HEK293T (cell line): ENCODE results near the gene LTN1.

Experiments used
- CTCF ChIA-PET: fragments of 350-600 bp; formaldehyde crosslinking; extraction: SDS; loops from one replicate; lab custom pipeline; 2021; ENCODE audit warnings: antibody characterized with exemption, inconsistent platforms; lab: Yijun Ruan, JAX
- POLR2A ChIA-PET: fragments of 350-600 bp; formaldehyde crosslinking; extraction: SDS; loops from one replicate; lab custom pipeline; 2020; ENCODE audit warnings: antibody characterized with exemption, inconsistent platforms; lab: Yijun Ruan, JAX
- DNase-seq: peaks from one replicate; pipeline ENCODE4 v3.0.0; 2012; ENCODE audit warnings: mixed read lengths; ENCODE audit errors: extremely low spot score
- ARNT ChIP-seq: fragments of 450-650 bp; IDR thresholded peaks from 2 replicates; pipeline ENCODE4 v1.6.1; 2017; ENCODE audit warnings: mild to moderate bottlenecking
- BHLHE40 ChIP-seq: fragments of 450-650 bp; IDR thresholded peaks from 2 replicates; pipeline ENCODE4 v1.6.1; 2016; ENCODE audit warnings: mild to moderate bottlenecking, moderate library complexity, borderline replicate concordance
- CTBP1 ChIP-seq: fragments of 450-650 bp; IDR thresholded peaks from 2 replicates; pipeline ENCODE4 v1.6.1; 2016; ENCODE audit warnings: borderline replicate concordance
- ELF4 ChIP-seq: fragments of 450-650 bp; IDR thresholded peaks from 2 replicates; pipeline ENCODE4 v1.6.1; 2017; ENCODE audit warnings: antibody characterized with exemption
- FOXA1 ChIP-seq: fragments of 450-650 bp; IDR thresholded peaks from 2 replicates; pipeline ENCODE4 v1.6.1; 2016; ENCODE audit warnings: mild to moderate bottlenecking
- FOXK2 ChIP-seq: fragments of 450-650 bp; IDR thresholded peaks from 2 replicates; pipeline ENCODE4 v1.6.1; 2016; ENCODE audit warnings: mild to moderate bottlenecking
- FOXM1 ChIP-seq: fragments of 450-650 bp; IDR thresholded peaks from 2 replicates; pipeline ENCODE4 v1.6.1; 2017; ENCODE audit warnings: mild to moderate bottlenecking, borderline replicate concordance
- HDGF ChIP-seq: fragments of 450-650 bp; IDR thresholded peaks from 2 replicates; pipeline ENCODE4 v1.6.1; 2017; ENCODE audit warnings: antibody characterized with exemption, borderline replicate concordance
- L3MBTL2 ChIP-seq: fragments of 450-650 bp; conservative IDR thresholded peaks from 2 replicates; pipeline ENCODE4 v1.6.1; 2016; ENCODE audit warnings: mild to moderate bottlenecking
- LEF1 ChIP-seq: fragments of 450-650 bp; IDR thresholded peaks from 2 replicates; pipeline ENCODE4 v1.6.1; 2017; ENCODE audit warnings: mild to moderate bottlenecking, borderline replicate concordance
- NFRKB ChIP-seq: fragments of 450-650 bp; IDR thresholded peaks from 2 replicates; pipeline ENCODE4 v1.6.1; 2016; ENCODE audit warnings: mild to moderate bottlenecking, moderate library complexity
- SP1 ChIP-seq: fragments of 450-650 bp; IDR thresholded peaks from 2 replicates; pipeline ENCODE4 v1.6.1; 2017
- SUZ12 ChIP-seq: fragments of 450-650 bp; IDR thresholded peaks from 2 replicates; pipeline ENCODE4 v1.6.1; 2016; ENCODE audit warnings: mild to moderate bottlenecking
- TARDBP ChIP-seq: fragments of 450-650 bp; IDR thresholded peaks from 2 replicates; pipeline ENCODE4 v1.6.1; 2016
- ZNF384 ChIP-seq: fragments of 450-650 bp; IDR thresholded peaks from 2 replicates; pipeline ENCODE4 v1.6.1; 2016
- TF ChIP-seq, protein P1 (sequence below): fragments of 450-650 bp; IDR thresholded peaks from 2 replicates; pipeline ENCODE4 v1.6.1; 2016

The LTN1 gene

DNA sequence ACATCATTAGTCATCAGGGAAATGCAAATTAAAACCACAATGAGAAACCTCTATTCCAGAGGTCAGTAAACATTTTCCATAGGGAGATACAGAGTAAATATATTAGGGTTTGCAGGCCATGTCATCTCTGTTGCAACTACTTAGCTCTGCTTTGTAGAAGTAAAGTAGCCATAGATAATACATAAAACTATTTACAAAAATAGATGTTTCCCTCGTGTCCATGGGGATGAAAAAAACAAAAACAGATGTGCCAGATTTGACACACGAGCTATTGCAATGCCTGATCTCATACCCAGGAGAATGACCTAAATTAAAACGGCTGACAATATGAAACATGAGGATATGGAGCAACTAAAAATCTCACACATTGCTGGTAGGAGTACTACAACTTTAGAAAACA is 17.3 kb downstream of the LTN1 start:
- no peak for TF ChIP-seq CTBP1
- TF ChIP-seq FOXK2: no peak
- TF ChIP-seq SP1: no peak
- TF ChIP-seq ELF4: no peak
- no peak for TF ChIP-seq ARNT
- ChIA-PET POLR2A (interaction anchor here (0.7 to 1.5 kb wide), 3 partner anchors 17 to 66 kb away, joined by 3 read pairs; partner anchors contain the start of gene LTN1), CTCF (no interaction called here)
- no peak for DNase-seq

DNA sequence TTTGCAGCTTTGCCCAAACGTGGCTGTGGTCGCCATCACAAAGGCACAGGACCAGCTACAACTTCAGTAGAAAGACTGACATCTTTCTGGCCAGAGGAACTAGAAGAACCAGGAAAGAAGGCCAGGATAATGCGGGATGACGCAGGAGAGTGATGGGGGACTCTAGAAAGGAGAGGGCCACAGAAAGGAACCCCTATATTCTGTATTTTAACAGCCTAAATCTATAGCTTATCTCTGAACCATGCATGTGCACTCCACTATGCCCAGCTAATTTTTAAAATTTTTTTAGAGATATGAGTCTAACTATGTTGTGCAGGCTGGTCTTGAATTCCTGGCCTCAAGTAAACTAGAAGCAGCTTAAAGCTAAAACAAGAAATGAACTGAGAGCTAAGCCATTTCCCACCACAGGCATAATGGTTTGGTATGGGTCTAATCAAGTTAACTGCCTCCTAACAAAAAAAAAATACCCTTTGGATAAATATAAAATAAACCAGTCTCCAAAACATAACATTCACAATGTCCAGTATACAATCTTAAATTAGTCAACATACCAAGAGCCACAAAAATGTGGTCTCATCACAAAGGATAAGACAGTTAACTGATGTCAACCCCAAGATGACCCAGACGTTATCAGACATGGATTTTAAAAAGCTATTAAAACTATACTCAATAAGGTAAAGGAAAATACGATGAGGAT is 18.0 kb downstream of the LTN1 start:
- CTCF ChIA-PET: interaction anchor here (0.7 kb wide), 1 partner anchor 70 kb away, joined by 4 read pairs; no protein-coding TSS in a partner anchor
- POLR2A ChIA-PET: interaction anchor here (0.7 kb wide), 1 partner anchor 65 kb away, joined by 3 read pairs; no protein-coding TSS in a partner anchor

DNA sequence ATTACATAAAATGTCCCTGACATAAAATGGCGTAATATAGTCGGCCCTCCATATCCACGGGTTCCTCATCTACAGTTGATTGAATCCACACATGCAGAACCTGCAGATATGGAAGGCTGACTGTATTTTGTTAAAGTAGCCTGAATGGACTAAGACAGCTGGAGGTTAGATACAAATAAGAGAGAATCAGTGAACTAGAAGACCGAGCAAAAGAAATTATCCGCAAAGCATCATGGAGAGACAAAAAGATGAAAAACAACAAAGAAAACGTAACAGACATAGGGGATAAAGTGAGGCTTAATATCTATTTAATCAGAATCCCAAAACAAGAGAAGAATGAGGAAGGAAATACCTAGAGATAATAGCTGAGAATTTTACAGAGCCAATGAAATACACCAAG is 20.3 kb downstream of the LTN1 start:
- POLR2A ChIA-PET: no interaction called here
- TF ChIP-seq NFRKB (no peak), BHLHE40 (no peak), ELF4 (no peak), TARDBP (no peak), HDGF (no peak), FOXM1 (no peak), SP1 (no peak), L3MBTL2 (no peak), FOXA1 (no peak), ARNT (no peak), CTBP1 (no peak), ZNF384 (no peak)
- TF ChIP-seq, protein P1, sequence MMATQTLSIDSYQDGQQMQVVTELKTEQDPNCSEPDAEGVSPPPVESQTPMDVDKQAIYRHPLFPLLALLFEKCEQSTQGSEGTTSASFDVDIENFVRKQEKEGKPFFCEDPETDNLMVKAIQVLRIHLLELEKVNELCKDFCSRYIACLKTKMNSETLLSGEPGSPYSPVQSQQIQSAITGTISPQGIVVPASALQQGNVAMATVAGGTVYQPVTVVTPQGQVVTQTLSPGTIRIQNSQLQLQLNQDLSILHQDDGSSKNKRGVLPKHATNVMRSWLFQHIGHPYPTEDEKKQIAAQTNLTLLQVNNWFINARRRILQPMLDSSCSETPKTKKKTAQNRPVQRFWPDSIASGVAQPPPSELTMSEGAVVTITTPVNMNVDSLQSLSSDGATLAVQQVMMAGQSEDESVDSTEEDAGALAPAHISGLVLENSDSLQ: no peak
- CTCF ChIA-PET: no interaction called here
- no peak for DNase-seq

More for the DNA sequence above, 18.0 kb downstream of the LTN1 start:
- TF ChIP-seq, protein P1: no peak
- TF ChIP-seq NFRKB (no peak), HDGF (no peak), CTBP1 (no peak), TARDBP (no peak), L3MBTL2 (no peak), FOXK2 (no peak), ELF4 (no peak), ZNF384 (no peak), SUZ12 (no peak), SP1 (no peak), BHLHE40 (no peak), FOXA1 (no peak), LEF1 (no peak), FOXM1 (no peak), ARNT (no peak)
- no peak for DNase-seq

DNA sequence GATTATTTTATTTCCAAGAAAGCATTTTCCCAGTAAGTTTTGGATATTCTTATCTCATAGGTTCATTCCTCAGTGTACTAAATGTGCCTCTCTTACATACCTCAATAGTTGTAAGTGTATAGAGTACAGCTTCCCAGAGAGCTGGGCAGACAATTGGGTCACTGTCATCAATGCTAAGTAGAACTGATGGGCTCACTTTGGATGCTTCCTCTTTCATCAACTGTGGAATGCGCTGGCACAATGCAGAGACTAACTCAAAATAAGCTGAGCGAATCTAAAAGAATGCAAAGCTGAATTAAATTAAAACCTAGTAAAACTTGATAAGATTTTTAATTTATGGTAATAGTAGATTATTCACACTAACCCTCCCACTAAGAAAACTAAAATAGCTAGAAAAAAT is 21.5 kb downstream of the LTN1 start:
- POLR2A ChIA-PET: interaction anchor here (1.1 to 1.6 kb wide), 2 partner anchors 22 to 32 kb away, joined by 3 to 4 read pairs; partner anchors contain the start of gene LTN1
- DNase-seq: no peak
- TF ChIP-seq FOXK2 (no peak), FOXM1 (no peak), TARDBP (no peak), SP1 (no peak), ELF4 (no peak), SUZ12 (no peak), CTBP1 (no peak), BHLHE40 (no peak), NFRKB (no peak), HDGF (no peak), LEF1 (no peak), ARNT (no peak), L3MBTL2 (no peak), ZNF384 (no peak), FOXA1 (no peak)
- TF ChIP-seq, protein P1: no peak
- CTCF ChIA-PET: interaction anchor here (0.7 kb wide), 1 partner anchor 11 kb away, joined by 3 read pairs; no protein-coding TSS in a partner anchor

DNA sequence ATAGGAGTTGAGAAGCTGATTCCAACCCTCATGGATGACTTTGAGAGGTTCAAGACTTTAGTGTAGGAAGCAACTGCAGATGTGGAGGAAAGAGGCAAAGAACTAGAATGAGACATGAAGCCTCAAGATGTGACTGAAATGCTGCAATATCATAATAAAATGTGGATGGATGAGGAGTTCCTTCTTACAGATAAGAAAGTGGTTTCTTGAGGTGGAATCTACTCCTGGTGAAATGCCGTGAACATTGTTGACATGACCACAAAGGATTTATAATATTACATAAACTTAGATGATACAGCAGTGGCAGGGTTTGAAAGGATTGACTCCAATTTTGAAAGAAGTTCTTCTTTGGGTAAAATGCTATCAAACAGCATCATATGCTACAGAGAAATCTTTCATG is 28.8 kb downstream of the LTN1 start:
- no peak for TF ChIP-seq ELF4
- CTCF ChIA-PET: no interaction called here
- DNase-seq: no peak
- POLR2A ChIA-PET: no interaction called here

DNA sequence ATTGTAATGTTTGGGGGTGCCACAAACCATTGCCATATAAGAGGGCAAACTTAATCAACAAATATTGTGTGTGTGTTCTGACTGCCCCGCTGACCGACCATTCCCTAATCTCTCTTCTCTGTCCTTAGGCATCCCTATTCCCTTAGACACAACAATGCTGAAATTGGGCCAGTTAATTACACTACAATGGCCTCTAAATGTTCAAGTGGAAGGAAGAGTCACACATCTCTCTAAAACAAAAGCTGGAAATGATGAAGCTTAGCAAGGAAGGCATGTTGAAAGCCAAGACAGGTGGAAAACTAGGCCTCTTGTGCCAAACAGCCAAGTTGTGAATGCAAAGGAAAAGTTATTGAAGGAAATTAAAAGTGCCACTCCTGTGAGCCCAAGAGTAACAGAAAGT is 30.2 kb downstream of the LTN1 start:
- POLR2A ChIA-PET: no interaction called here
- TF ChIP-seq TARDBP (no peak), L3MBTL2 (no peak), ARNT (no peak), SP1 (no peak), FOXK2 (no peak), SUZ12 (no peak), BHLHE40 (no peak), FOXA1 (no peak), ELF4 (no peak), LEF1 (no peak), FOXM1 (no peak), CTBP1 (no peak), NFRKB (no peak), HDGF (no peak), ZNF384 (no peak)
- TF ChIP-seq, protein P1: no peak

More for the DNA sequence above, 30.2 kb downstream of the LTN1 start:
- no peak for DNase-seq
- CTCF ChIA-PET: no interaction called here
